PFSK-1 (cell line): ENCODE results near the gene HEYL.

ENCODE experiments used
- FOXP2 ChIP-seq: optimal IDR thresholded peaks from 2 replicates; pipeline ENCODE3; 2011; ENCODE audit warnings: borderline replicate concordance, control low read depth, inconsistent platforms; ENCODE audit not compliant: insufficient read depth; ENCODE audit errors: extremely low read length, extremely low read depth
- POLR2AphosphoS5 ChIP-seq: IDR thresholded peaks from 2 replicates; pipeline ENCODE4 v1.6.1; 2012; ENCODE audit warnings: low read depth, mild to moderate bottlenecking, control low read depth, low read length, moderate library complexity
- REST ChIP-seq, 2 experiments: IDR thresholded peaks; 2 replicates each; pipeline versions ENCODE4 v1.6.1 to v1.8.0; 2011 to 2012; ENCODE audit warnings: low read depth in 2 of 2, low read length in 2 of 2, control low read depth in 1 of 2, inconsistent platforms in 1 of 2, mild to moderate bottlenecking in 1 of 2, moderate library complexity in 1 of 2; ENCODE audit not compliant: insufficient read depth in 1 of 2
- SIN3A ChIP-seq: IDR thresholded peaks from 2 replicates; pipeline ENCODE4 v1.6.1; 2012; ENCODE audit warnings: mild to moderate bottlenecking, low read length, moderate library complexity, borderline replicate concordance; ENCODE audit not compliant: insufficient read depth
- TAF1 ChIP-seq: IDR thresholded peaks from 2 replicates; pipeline ENCODE4 v1.6.1; 2012; ENCODE audit warnings: low read length, control low read depth, borderline replicate concordance; ENCODE audit not compliant: insufficient read depth

HEYL gene

DNA sequence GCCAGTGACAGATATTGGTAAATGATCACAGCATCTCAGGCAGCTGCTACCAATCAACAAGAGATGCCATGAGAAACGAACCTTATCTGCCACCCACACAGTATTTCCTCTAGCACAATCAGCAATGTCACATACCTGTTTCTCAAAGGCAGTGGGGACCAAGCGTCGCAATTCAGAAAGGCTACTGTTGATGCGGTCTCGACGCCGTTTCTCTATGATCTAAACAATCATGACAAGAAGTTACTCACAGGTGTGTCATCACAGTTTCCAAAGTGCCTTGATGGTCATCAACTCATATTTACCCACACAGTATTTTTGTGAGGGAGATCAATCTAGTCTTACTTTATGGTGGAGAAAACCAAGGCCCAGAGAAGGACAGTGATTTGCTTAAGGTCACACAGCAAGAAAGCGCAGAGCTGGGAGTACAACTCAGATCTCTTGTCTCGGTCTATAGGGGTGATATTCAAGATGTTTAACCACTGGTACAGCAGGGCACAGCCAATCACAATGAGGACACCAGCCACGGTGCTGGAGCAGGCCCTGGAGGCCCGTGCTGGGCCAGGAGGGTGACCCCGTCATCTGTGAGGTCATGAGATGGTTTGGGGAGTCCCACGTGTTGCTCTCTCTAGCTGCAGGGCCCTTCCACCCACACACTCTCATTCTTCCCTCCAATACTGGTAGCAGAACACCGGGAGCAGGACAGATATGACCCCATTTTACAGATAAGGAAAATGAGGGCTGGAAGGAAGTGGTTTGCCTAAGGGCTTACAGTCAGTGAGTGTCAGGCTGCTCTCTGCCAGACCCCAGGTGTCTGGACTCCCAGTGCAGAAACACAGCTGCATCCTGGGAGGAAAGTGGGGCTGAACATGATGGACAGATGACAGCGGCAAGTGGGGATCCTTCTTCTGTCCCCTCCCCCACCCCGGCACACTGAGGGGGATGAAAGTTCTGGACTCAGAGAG is 7.8 kb downstream of the HEYL start:
- TF ChIP-seq SIN3A = no peak
- no peak for TF ChIP-seq TAF1
- no peak for TF ChIP-seq FOXP2
- no peak for TF ChIP-seq REST (IDR thresholded peaks at IDR 0.05; ENCODE audit: insufficient read depth in 1 of 2, low read depth in 2 of 2, low read length in 2 of 2)
- TF ChIP-seq POLR2AphosphoS5 = no peak

GRCh38 chr1:39628807-39629350 is 10.6 kb downstream of the HEYL start:
- TF ChIP-seq POLR2AphosphoS5 = no peak
- TF ChIP-seq REST (IDR thresholded peaks at IDR 0.05; ENCODE audit: insufficient read depth in 1 of 2, low read depth in 2 of 2, low read length in 2 of 2) = no peak
- no peak for TF ChIP-seq SIN3A
- no peak for TF ChIP-seq FOXP2
- TF ChIP-seq TAF1 = no peak

DNA sequence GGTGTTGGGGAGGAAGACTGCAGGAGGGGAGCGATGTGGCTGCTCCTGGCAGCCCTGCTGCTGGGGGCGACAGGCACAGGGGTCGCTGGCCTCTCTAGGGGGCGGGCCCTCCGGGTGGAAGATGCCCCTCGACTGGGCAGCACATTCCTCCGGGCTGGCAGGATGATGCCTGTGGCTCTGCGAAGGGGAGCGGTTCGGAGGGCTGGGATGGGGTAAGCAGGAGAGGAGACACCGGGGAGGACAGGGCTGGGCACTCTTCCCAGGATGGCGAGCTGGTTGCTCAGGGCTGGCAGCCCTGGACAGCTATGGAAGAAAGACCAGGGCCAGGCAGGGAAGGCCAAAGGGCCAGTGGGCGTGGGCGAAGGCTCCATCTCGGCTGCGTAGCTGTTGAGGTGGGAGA is 12.8 kb downstream of the HEYL start:
- no peak for TF ChIP-seq FOXP2
- no peak for TF ChIP-seq POLR2AphosphoS5
- no peak for TF ChIP-seq REST (IDR thresholded peaks at IDR 0.05; ENCODE audit: insufficient read depth in 1 of 2, low read depth in 2 of 2, low read length in 2 of 2)
- no peak for TF ChIP-seq SIN3A
- no peak for TF ChIP-seq TAF1

GRCh38 chr1:39625462-39626273 is 13.8 kb downstream of the HEYL start:
- TF ChIP-seq SIN3A (no peak), REST (IDR thresholded peaks at IDR 0.05; ENCODE audit: insufficient read depth in 1 of 2, low read depth in 2 of 2, low read length in 2 of 2) (peak; percentile 55 to 61; a peak in 1 of 4 replicates), FOXP2 (peak; percentile 11), TAF1 (no peak), POLR2AphosphoS5 (no peak)
